Measurements from ENCODE around the gene COX20. TPM values are rescaled to one million over a fixed set of nuclear protein-coding genes. Genes with fewer than 3 reads are reported as not detected.
A peak's percentile ranks its signal among the peaks of the same experiment; 100 is the strongest.

COX20 gene
- polyA plus RNA-seq, 3 donors, result 15.8 to 21.6 (median 17.9) TPM

- intact Hi-C loops (cut with micrococcal nuclease), result no loop called here
- Mint-ChIP-seq H3K27ac (peak overlapping the region in 2 of 7 donors; percentile 54 to 70), H3K36me3 (no peaks in the 10 kb centered on the region), H3K4me1 (peaks cover 29% of the 10 kb centered on the region), H3K9me3 (no peaks in the 10 kb centered on the region), H3K4me3 (no peak overlapping the region), H3K27me3 (ENCODE audit: low read depth in 3 of 3) (peaks cover 4 to 18% (median 5%) of the 10 kb centered on the region in 3 donors)
- peaks cover 27% of the 10 kb centered on the region for H3K79me2 ChIP-seq (ENCODE audit: insufficient read depth, low read length)
- TF ChIP-seq CTCF (IDR thresholded peaks at IDR 0.05), result no peak
- no peaks in the 10 kb centered on the region for H3K27me3 ChIP-seq (ENCODE audit: control insufficient read depth in 2 of 2, insufficient read depth in 2 of 2, low read length in 2 of 2)
- H3K4me1 ChIP-seq (ENCODE audit: control insufficient read depth in 1 of 2, insufficient read depth in 2 of 2, low read length in 2 of 2), result peaks cover 18 to 23% of the 10 kb centered on the region in 2 donors
- no peak overlapping the region for H3K4me3 ChIP-seq (replicated peaks in 1 of 3; ENCODE audit: low read depth in 2 of 3, low read length in 3 of 3)
- no peaks in the 10 kb centered on the region for H3K9me3 ChIP-seq (replicated peaks in 1 of 2; ENCODE audit: control insufficient read depth in 1 of 2, insufficient read depth in 1 of 2, low read length in 2 of 2)
- WGBS (ENCODE audit: insufficient coverage), result 97% methylated on average over 4 of the region's 6 CpGs
- DNase-seq, result no peak
- no peaks in the 10 kb centered on the region for H4K20me1 ChIP-seq (ENCODE audit: insufficient read depth, low read length)
- H2AFZ ChIP-seq (ENCODE audit: insufficient read depth, low read depth, low read length, poor library complexity, severe bottlenecking), result no peak overlapping the region
- H3K9ac ChIP-seq (ENCODE audit: insufficient read depth, low read length, poor library complexity, severe bottlenecking), result no peak overlapping the region
- H3K27ac ChIP-seq (ENCODE audit: low read depth in 1 of 2, low read length in 2 of 2), result no peak overlapping the region
- no peaks in the 10 kb centered on the region for H3K36me3 ChIP-seq (replicated peaks in 1 of 2; ENCODE audit: control insufficient read depth in 1 of 2, insufficient read depth in 2 of 2, low read length in 2 of 2)
- no peak overlapping the region for H3K4me2 ChIP-seq (replicated peaks; ENCODE audit: extremely low read depth, low read length, poor library complexity, severe bottlenecking)
Measured at GRCh38 chr1:244813327-244813726, 22.1 kb upstream of the COX20 start.

- H3K4me3 ChIP-seq (replicated peaks in 1 of 3; ENCODE audit: low read depth in 2 of 3, low read length in 3 of 3), result peak overlapping the region; percentile 69 to 83 (median 73)
- 14% methylated on average over 11 of the region's 15 CpGs for WGBS (ENCODE audit: insufficient coverage)
- H3K4me2 ChIP-seq (replicated peaks; ENCODE audit: extremely low read depth, low read length, poor library complexity, severe bottlenecking), result peak overlapping the region; percentile 81
- no peak for TF ChIP-seq CTCF (IDR thresholded peaks at IDR 0.05)
- DNase-seq, result peak; percentile 86 to 90 (median 89)
- peak overlapping the region; percentile 77 for H2AFZ ChIP-seq (ENCODE audit: insufficient read depth, low read depth, low read length, poor library complexity, severe bottlenecking)
- H4K20me1 ChIP-seq (ENCODE audit: insufficient read depth, low read length), result no peaks in the 10 kb centered on the region
- H3K27ac ChIP-seq (ENCODE audit: low read depth in 1 of 2, low read length in 2 of 2), result peak overlapping the region; percentile 87 to 100
- peak overlapping the region; percentile 84 to 93 for H3K4me3 Mint-ChIP-seq
- peaks cover 0 to 2% (median 0%) of the 10 kb centered on the region in 7 donors for H3K9me3 Mint-ChIP-seq
- H3K79me2 ChIP-seq (ENCODE audit: insufficient read depth, low read length), result peaks cover 49% of the 10 kb centered on the region
- intact Hi-C loops (cut with micrococcal nuclease), result loop anchor here in 1 of 2 donors (2.0 kb wide), 1 partner anchor 15 kb away; no protein-coding TSS in a partner anchor
- peaks cover 0 to 8% (median 2%) of the 10 kb centered on the region in 3 donors for H3K27me3 Mint-ChIP-seq (ENCODE audit: low read depth in 3 of 3)
- H3K27me3 ChIP-seq (ENCODE audit: control insufficient read depth in 2 of 2, insufficient read depth in 2 of 2, low read length in 2 of 2), result no peaks in the 10 kb centered on the region
- peaks cover 19 to 26% of the 10 kb centered on the region in 2 donors for H3K4me1 ChIP-seq (ENCODE audit: control insufficient read depth in 1 of 2, insufficient read depth in 2 of 2, low read length in 2 of 2)
- H3K9ac ChIP-seq (ENCODE audit: insufficient read depth, low read length, poor library complexity, severe bottlenecking), result peak overlapping the region; percentile 96
- peaks cover 37% of the 10 kb centered on the region for H3K4me1 Mint-ChIP-seq
- no peaks in the 10 kb centered on the region for H3K9me3 ChIP-seq (replicated peaks in 1 of 2; ENCODE audit: control insufficient read depth in 1 of 2, insufficient read depth in 1 of 2, low read length in 2 of 2)
- H3K36me3 ChIP-seq (replicated peaks in 1 of 2; ENCODE audit: control insufficient read depth in 1 of 2, insufficient read depth in 2 of 2, low read length in 2 of 2), result peaks cover 0 to 1% of the 10 kb centered on the region in 2 donors
- H3K27ac Mint-ChIP-seq, result peak overlapping the region; percentile 94 to 98 (median 97)
- peaks cover 2 to 8% of the 10 kb centered on the region in 2 donors for H3K36me3 Mint-ChIP-seq
Measured at GRCh38 chr1:244815600-244816099, 19.8 kb upstream of the COX20 start.
